SH-SY5Y (cell line): ENCODE data around the gene POC1B.

ENCODE experiments used
- GATA2 ChIP-seq: IDR thresholded peaks from 2 replicates; pipeline ENCODE4 v1.6.1; 2011; ENCODE audit warnings: mild to moderate bottlenecking, low read depth, low read length
- GATA3 ChIP-seq: IDR thresholded peaks from 2 replicates; pipeline ENCODE4 v1.6.1; 2011; ENCODE audit warnings: low read depth, mild to moderate bottlenecking, low read length, moderate library complexity

GRCh38 chr12:89390802-89391673 lies 134.8 kb downstream of the POC1B start:
- TF ChIP-seq GATA2 (no peak), GATA3 (no peak)
